HepG2 (cell line): ENCODE measurements around the gene CADPS2.

Experiments
- ATF7 ChIP-seq, 2 experiments: fragments of 450-650 bp in 1 of 2; sonication (generic) in 1 of 2; formaldehyde crosslinking in 1 of 2; IDR thresholded peaks; 2 replicates each; pipeline versions ENCODE4 v1.4.0 to v1.6.1; 2016 to 2020; ENCODE audit warnings: antibody characterized with exemption in 1 of 2, mild to moderate bottlenecking in 1 of 2, missing genetic modification reagents in 1 of 2
- CHD2 ChIP-seq: IDR thresholded peaks from 2 replicates; pipeline ENCODE4 v1.6.1; 2011; ENCODE audit warnings: low read depth, low read length, improper control_type of control experiment
- CTCF ChIP-seq: sonication (generic); formaldehyde crosslinking; IDR thresholded peaks from 2 replicates; pipeline ENCODE4 v1.5.0; 2020; ENCODE audit warnings: mild to moderate bottlenecking, missing genetic modification reagents, moderate library complexity
- GABPA ChIP-seq, 2 experiments: IDR thresholded peaks; 2 replicates each; pipeline ENCODE4 v1.6.1; 2011 to 2016; ENCODE audit warnings: low read depth in 2 of 2, low read length in 1 of 2, missing biosample characterization in 1 of 2, missing genetic modification characterization in 1 of 2
- GMEB1 ChIP-seq: sonication (generic); formaldehyde crosslinking; IDR thresholded peaks from 2 replicates; pipeline ENCODE4 v1.5.1; 2020; ENCODE audit warnings: missing genetic modification reagents, mild to moderate bottlenecking, borderline replicate concordance
- HMGXB4 ChIP-seq, 2 experiments: sonication (generic) in 1 of 2; formaldehyde crosslinking in 1 of 2; IDR thresholded peaks; 2 replicates each; pipeline versions ENCODE4 v1.4.0 to v1.6.1; 2018 to 2020; ENCODE audit warnings: missing genetic modification reagents in 2 of 2, borderline replicate concordance in 1 of 2, low read depth in 1 of 2, mild to moderate bottlenecking in 1 of 2, missing biosample characterization in 1 of 2
- HNF4A ChIP-seq: sonication (generic); formaldehyde crosslinking; IDR thresholded peaks from 2 replicates; pipeline ENCODE4 v1.4.0; 2020; ENCODE audit warnings: missing genetic modification reagents
- HNRNPH1 ChIP-seq: fragments of 200-400 bp; formaldehyde crosslinking; optimal IDR thresholded peaks from 2 replicates; pipeline ENCODE3; 2017; ENCODE audit warnings: mild to moderate bottlenecking, low read depth, low read length
- U2AF1 ChIP-seq: fragments of 200-400 bp; formaldehyde crosslinking; optimal IDR thresholded peaks from 2 replicates; pipeline ENCODE3; 2017; ENCODE audit warnings: mild to moderate bottlenecking, low read depth, low read length
- ZNF839 ChIP-seq: sonication (generic); formaldehyde crosslinking; IDR thresholded peaks from 2 replicates; pipeline ENCODE4 v1.4.0; 2020; ENCODE audit warnings: missing genetic modification reagents, mild to moderate bottlenecking, borderline replicate concordance

- TF ChIP-seq HNRNPH1 = no peak
- no peak for TF ChIP-seq ZNF839 (CRISPR knock-in tag)
- TF ChIP-seq GMEB1 (CRISPR knock-in tag) = no peak
- TF ChIP-seq CHD2 = no peak
- TF ChIP-seq CTCF (CRISPR knock-in tag) = no peak
- TF ChIP-seq HNF4A (CRISPR knock-in tag) = no peak
- no peak for TF ChIP-seq U2AF1
- TF ChIP-seq ATF7 (IDR thresholded peaks at IDR 0.05) = no peak
- TF ChIP-seq ATF7 (CRISPR knock-in tag; IDR thresholded peaks at IDR 0.05) = no peak
- TF ChIP-seq HMGXB4 (CRISPR knock-in tag; IDR thresholded peaks at IDR 0.05; ENCODE audit: borderline replicate concordance in 1 of 2, low read depth in 1 of 2) = no peak
- TF ChIP-seq GABPA (IDR thresholded peaks at IDR 0.05; ENCODE audit: low read depth, low read length) = no peak
- TF ChIP-seq GABPA (CRISPR knock-in tag; IDR thresholded peaks at IDR 0.05; ENCODE audit: low read depth) = no peak
These were observed 121.4 kb downstream of the CADPS2 start for GRCh38 chr7:122764902-122765301.
